Kasumi-1 (cell line): ENCODE data around the gene CELA2B.
"Not testable (repeated sequence)": the region's sequence is repeated elsewhere in the genome, so short reads cannot be mapped to it uniquely, and the experiment has no call there.

ENCODE experiments used
- DNase-seq, 2 experiments: peaks; one replicate each; lab custom pipeline; 2025; lab: John Stamatoyannopoulos, UW

CELA2B gene

GRCh38 chr1:15445390-15446122 is 30.3 kb upstream of the CELA2B start:
- DNase-seq: no peak

- no peak for DNase-seq
Observed at GRCh38 chr1:15446212-15446611, 29.7 kb upstream of the CELA2B start.

DNA sequence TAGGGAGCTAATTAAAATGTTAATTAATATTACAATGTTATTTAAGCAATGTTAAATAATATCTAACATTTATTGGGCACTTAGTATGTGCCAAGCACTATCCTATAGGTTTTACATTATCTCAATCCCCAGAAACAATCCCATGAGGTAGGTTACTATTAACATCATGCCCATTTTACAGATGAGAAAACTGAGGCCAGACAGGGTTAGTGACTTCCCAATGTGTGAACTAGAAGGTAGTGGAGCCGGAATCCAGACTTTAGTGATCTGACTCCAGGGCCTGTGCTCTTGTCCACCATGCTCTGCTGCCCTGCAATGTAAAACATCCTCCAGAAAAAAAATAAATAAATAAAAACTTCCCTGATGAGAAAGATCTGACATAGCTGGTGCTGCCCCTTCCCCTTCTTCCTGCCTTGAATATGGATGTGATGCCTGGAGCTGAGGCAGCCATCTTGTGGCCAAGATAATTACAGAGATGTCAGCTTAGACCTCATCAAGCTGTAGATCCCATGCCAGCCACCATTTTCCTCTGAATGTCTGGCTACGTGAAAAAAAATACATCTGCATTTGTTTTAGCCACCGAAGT is 26.9 kb upstream of the CELA2B start:
- DNase-seq: no peak

DNA sequence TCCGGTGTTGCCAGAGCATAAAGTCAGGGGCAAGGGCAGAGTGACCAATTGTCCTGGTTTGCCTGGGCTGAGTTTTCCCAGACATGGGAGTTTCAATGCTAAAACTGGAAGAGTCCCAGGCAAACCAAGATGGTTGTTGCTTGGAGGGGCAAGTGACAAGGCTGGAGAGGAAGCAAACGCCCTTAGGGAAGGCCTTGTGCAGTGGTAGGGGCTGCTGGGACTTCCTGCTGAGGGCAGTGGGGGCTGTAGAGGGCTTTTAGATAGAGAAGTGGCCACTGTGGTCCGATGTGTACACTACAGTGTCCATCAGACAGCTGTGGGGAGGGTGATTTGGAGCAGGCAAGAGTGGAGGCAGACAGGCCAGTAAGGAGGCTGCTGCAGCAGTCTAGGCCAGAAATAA is 26.3 kb upstream of the CELA2B start:
- no peak for DNase-seq

DNA sequence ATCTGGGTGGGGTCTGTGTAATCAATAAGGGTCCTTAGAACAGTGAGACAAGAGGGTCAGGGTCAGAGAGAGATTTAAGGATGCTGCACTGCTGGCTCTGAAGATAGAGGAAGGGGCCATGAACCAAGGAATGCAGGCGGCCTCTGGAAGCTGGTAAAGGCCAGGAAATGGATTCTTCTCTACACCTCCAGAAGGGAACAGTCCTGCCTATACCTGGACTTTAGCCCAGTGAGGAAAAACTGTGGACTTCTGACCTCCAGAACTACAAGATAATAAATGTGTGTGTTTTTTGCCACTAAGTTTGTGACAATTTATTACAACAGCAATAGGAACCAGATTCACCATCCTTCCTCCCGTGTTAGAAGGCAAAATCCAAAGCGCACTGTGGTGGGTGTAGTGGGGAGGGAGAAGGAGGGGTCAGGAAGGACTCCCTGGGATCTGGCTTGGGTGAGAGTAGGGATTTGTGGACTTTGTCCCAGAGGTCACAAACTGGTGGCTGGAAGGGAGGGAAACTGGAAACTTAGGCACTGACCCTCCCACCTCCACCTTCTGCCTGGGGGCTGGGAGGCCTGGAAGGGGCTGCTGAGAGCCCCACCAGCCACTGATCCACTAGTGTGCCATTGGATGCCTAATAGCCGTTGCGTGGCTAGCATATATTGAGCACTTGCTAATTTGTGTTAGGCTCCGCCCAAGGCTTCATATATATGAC is 24.7 kb upstream of the CELA2B start:
- no peak for DNase-seq

GRCh38 chr1:15452216-15452615 is 23.7 kb upstream of the CELA2B start:
- DNase-seq: no peak

DNA sequence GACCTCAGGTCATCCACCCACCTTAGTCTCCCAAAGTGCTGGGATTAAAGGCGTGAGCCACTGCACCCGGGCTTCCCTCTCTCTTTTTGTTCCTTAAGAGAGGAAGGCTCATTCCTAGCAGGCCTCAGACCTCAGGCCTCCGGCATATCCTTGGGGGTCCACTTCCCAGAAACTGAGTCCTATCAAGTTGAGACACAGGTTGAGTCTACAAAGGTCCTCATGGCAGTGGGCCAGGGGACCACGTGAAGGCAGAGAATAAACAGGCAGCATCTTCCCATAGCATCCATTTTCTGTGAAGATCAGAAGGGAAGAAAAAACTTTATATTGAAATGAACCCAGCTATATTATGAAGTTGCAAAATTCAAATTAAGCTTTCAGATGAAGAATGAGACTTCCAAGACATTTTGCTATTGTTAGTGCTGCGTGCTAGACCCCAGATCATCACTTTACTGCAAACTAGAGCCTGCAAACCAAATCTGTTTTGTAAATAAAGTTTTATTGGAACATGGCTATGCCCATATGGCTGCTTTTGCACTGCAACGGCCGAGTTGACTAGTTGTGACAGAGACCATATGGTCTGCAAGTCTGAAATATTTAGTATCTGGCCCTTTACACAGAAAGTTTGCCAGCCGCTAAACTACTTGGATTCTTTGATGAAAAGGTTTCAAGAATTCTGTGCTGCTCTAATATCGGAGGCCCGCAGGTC is 22.9 kb upstream of the CELA2B start:
- DNase-seq: no peak

DNA sequence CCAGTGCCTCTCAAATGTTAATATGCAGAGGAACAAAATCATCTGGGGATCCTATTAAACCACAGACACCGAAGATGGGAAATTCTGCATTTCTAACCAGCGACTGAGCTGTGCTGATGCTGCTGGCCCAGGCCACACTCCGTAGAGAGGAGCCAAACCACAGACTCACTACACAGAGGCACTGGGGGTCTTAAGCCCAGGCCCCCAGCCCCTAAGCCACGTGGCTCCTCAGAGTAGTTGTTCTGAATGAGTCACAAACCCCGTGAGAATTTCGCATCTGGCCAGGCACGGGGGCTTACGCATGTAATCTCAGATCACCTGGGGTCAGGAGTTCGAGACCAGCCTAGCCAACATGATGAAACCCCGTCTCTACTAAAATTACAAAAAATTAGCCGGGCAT is 22.2 kb upstream of the CELA2B start:
- DNase-seq: no peak

GRCh38 chr1:15454256-15454655 is 21.6 kb upstream of the CELA2B start:
- no peak for DNase-seq

GRCh38 chr1:15455522-15455921 is 20.4 kb upstream of the CELA2B start:
- DNase-seq: no peak

- no peak for DNase-seq
Observed at GRCh38 chr1:15456313-15456954, 19.5 kb upstream of the CELA2B start, which contains the start of gene CELA2A. Gene CELA2A, plus strand, starts transcription at chr1:15456732. Its CDS starts 22 bp downstream, at chr1:15456754.

DNA sequence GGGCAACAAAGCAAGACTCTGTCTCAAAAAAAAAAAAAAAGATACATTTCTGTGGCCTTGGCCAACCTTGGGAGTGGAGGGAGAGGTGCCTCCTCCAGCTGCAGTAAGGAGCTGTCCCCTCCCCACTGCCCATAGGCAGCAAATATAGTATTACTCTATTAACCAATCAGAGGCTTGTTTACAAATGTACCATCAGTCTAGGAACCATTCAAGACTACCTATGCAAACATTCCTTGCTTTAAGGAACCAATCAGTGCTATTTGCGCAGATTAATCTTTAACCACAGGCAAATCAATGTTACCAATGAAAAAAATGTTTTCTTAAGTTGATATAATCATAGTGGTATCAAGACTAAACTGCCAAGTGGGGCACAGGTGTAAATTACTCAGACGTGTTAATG is 18.3 kb upstream of the CELA2B start:
- no peak for DNase-seq

- DNase-seq: not testable (repeated sequence)
Observed at GRCh38 chr1:15458388-15458787, 17.5 kb upstream of the CELA2B start.

- peak; percentile 10 to 33 for DNase-seq
Observed at GRCh38 chr1:15459771-15460707, 15.9 kb upstream of the CELA2B start.

- no peak for DNase-seq
Observed at GRCh38 chr1:15460708-15461095, 15.2 kb upstream of the CELA2B start.

DNA sequence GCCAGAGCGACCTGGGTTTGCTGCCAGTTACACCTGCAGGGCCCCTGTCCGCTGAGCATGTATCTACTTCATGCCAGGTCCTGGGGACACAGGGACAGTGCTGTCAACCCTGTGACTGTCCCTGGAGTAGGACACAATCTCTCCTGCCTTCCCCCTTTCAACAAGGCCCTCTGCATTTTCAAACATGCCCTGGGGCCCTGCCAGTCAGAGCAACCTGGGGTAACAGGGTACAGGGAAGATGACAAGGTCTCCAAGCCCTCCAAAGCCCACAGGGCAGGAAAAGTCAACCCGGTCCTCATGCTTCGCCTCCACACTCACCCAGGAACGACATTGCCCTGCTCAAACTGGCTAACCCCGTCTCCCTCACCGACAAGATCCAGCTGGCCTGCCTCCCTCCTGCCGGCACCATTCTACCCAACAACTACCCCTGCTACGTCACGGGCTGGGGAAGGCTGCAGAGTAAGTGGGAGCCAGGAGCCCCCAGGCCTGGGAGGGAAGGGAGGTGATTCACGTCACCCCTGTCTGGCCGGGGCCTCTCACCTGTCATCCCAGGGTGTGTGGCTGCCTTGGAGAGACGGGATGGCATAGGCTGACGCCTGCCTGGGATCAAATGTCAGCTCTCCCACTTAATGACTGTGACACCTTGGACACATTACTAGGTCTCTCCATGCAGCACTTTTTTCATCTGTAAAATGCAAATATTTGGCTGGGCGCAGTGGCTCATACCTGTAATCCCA is 12.7 kb upstream of the CELA2B start:
- DNase-seq: not testable (repeated sequence)

DNA sequence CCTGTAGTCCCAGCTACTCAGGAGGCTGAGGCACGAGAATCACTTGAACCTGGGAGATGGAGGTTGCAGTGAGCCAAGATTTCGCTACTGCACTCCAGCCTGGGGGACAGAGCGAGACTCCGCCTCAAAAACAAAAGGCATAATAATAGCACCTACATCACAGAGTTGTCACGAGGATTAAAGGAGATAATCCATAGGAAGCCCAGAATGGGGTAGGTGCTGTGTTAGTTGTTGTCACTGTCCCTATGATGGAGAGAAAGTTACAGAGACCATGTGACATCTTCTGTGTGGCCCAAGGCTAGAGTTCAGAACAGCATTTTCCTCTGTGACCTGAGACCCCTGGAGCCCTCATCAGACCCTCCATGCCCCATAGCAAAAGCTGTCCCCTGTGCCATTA is 12.0 kb upstream of the CELA2B start:
- DNase-seq: not testable (repeated sequence)

- DNase-seq: no peak
Observed at GRCh38 chr1:15465674-15466073, 10.2 kb upstream of the CELA2B start.

- DNase-seq: not testable (repeated sequence)
Observed at GRCh38 chr1:15466955-15467625, 8.8 kb upstream of the CELA2B start.

- DNase-seq: no peak
Observed at GRCh38 chr1:15468145-15468544, 7.8 kb upstream of the CELA2B start.
